Measurements from ENCODE around the gene BICD2.

GRCh38 chr9:92714016-92714415 is 50.6 kb downstream of the BICD2 start:
- TF ChIP-seq CTCF (conservative IDR thresholded peaks at IDR 0.05) = no peak
- TF ChIP-seq ZFX (IDR thresholded peaks at IDR 0.05) = no peak

All from C4-2B (cell line).